HepG2 (cell line): ENCODE results near the gene DHX16. TPM values are rescaled to one million over a fixed set of nuclear protein-coding genes. Genes with fewer than 3 reads are reported as not detected.
A peak's percentile ranks its signal among the peaks of the same experiment; 100 is the strongest.

Experiments
- BCL6 ChIP-seq: IDR thresholded peaks from 2 replicates; pipeline ENCODE4 v1.6.1; 2016; ENCODE audit warnings: missing genetic modification reagents, missing compliant biosample characterization
- CHD2 ChIP-seq: IDR thresholded peaks from 2 replicates; pipeline ENCODE4 v1.6.1; 2011; ENCODE audit warnings: low read depth, low read length, improper control_type of control experiment
- CREB1 ChIP-seq, 2 experiments: fragments of 450-650 bp in 1 of 2; IDR thresholded peaks; 2 replicates each; pipeline ENCODE4 v1.6.1; 2016 to 2017; ENCODE audit warnings: control low read depth in 1 of 2, mild to moderate bottlenecking in 1 of 2, missing compliant biosample characterization in 1 of 2, missing genetic modification characterization in 1 of 2
- EHMT2 ChIP-seq: fragments of 200-600 bp; sonication (generic); IDR thresholded peaks from 2 replicates; pipeline ENCODE4 v1.7.0; 2017; ENCODE audit warnings: antibody characterized with exemption, low read depth, low read length, borderline replicate concordance
- FOXO1 ChIP-seq: sonication (generic); formaldehyde crosslinking; IDR thresholded peaks from 2 replicates; pipeline ENCODE4 v1.4.0; 2020; ENCODE audit warnings: missing genetic modification reagents
- HNRNPUL1 ChIP-seq: fragments of 200-400 bp; formaldehyde crosslinking; IDR thresholded peaks from 2 replicates; pipeline ENCODE4 v1.6.1; 2017; ENCODE audit warnings: low read depth, mild to moderate bottlenecking, low read length, moderate library complexity
- NFIC ChIP-seq: IDR thresholded peaks from 2 replicates; pipeline ENCODE4 v1.6.1; 2012; ENCODE audit warnings: mild to moderate bottlenecking, low read length, inconsistent platforms
- RFX3 ChIP-seq: IDR thresholded peaks from 2 replicates; pipeline ENCODE4 v1.6.1; 2016; ENCODE audit warnings: missing biosample characterization, missing genetic modification reagents
- SNAPC4 ChIP-seq: sonication (generic); formaldehyde crosslinking; IDR thresholded peaks from 2 replicates; pipeline ENCODE4 v1.4.0; 2020; ENCODE audit warnings: mild to moderate bottlenecking, missing genetic modification reagents
- TBX2 ChIP-seq: sonication (generic); formaldehyde crosslinking; IDR thresholded peaks from 2 replicates; pipeline ENCODE4 v1.5.0; 2020; ENCODE audit warnings: missing genetic modification reagents, mild to moderate bottlenecking, borderline replicate concordance
- THAP8 ChIP-seq: sonication (generic); formaldehyde crosslinking; IDR thresholded peaks from 2 replicates; pipeline ENCODE4 v1.5.1; 2020; ENCODE audit warnings: missing genetic modification reagents, mild to moderate bottlenecking, borderline replicate concordance
- XBP1 ChIP-seq: sonication (generic); formaldehyde crosslinking; IDR thresholded peaks from 2 replicates; pipeline ENCODE4 v1.5.0; 2020; ENCODE audit warnings: missing genetic modification reagents
- ZFP62 ChIP-seq: sonication (generic); formaldehyde crosslinking; IDR thresholded peaks from 2 replicates; pipeline ENCODE4 v1.4.0; 2020; ENCODE audit warnings: missing genetic modification reagents
- ZMYM4 ChIP-seq: sonication (generic); formaldehyde crosslinking; IDR thresholded peaks from 2 replicates; pipeline ENCODE4 v1.8.1; 2023; ENCODE audit warnings: mild to moderate bottlenecking, missing genetic modification reagents
- ZNF501 ChIP-seq: sonication (generic); formaldehyde crosslinking; IDR thresholded peaks from 2 replicates; pipeline ENCODE4 v1.5.1; 2020; ENCODE audit warnings: mild to moderate bottlenecking, moderate library complexity, missing genetic modification reagents
- ZNF546 ChIP-seq: sonication (generic); formaldehyde crosslinking; conservative IDR thresholded peaks from 2 replicates; pipeline ENCODE4 v1.8.1; 2023; ENCODE audit warnings: mild to moderate bottlenecking, missing genetic modification reagents
- ZNF660 ChIP-seq: sonication (generic); formaldehyde crosslinking; IDR thresholded peaks from 2 replicates; pipeline ENCODE4 v1.5.1; 2020; ENCODE audit warnings: mild to moderate bottlenecking, low read depth, missing genetic modification reagents, borderline replicate concordance
- ZNF879 ChIP-seq: sonication (generic); formaldehyde crosslinking; IDR thresholded peaks from 2 replicates; pipeline ENCODE4 v1.8.1; 2023; ENCODE audit warnings: missing genetic modification reagents
- polyA plus RNA-seq, 8 experiments: library from polyadenylated mRNA; depleted of rRNA in 3 of 8; stranded (reverse) in 7 of 8; unstranded in 1 of 8; fragments of >200 nt; fragmentation: Illumina TruSeq in 4 of 8; extraction: Trizol in 4 of 8; gene quantifications; 2 replicates each; pipeline versions ENCODE4 v1.2.1 to v1.2.3, GENCODE V29; 2011 to 2016; ENCODE audit warnings: low read depth in 4 of 8, missing spikeins in 1 of 8, mixed read lengths in 1 of 8; ENCODE audit not compliant: insufficient read depth in 1 of 8
- total RNA-seq, 5 experiments: library from RNA; depleted of rRNA; stranded (reverse); fragments of >200 nt; fragmentation: Illumina TruSeq; extraction: Trizol; gene quantifications; 2 replicates each; pipeline ENCODE4 v1.2.3, GENCODE V29; 2016; ENCODE audit warnings: low read depth in 1 of 5
- TF ChIP-seq, protein P1 (sequence below): sonication (generic); formaldehyde crosslinking; IDR thresholded peaks from 2 replicates; pipeline ENCODE4 v1.8.0; 2022; ENCODE audit warnings: mild to moderate bottlenecking, missing genetic modification reagents
- TF ChIP-seq, protein P2 (sequence below): sonication (generic); formaldehyde crosslinking; IDR thresholded peaks from 2 replicates; pipeline ENCODE4 v1.8.0; 2022; ENCODE audit warnings: mild to moderate bottlenecking, missing genetic modification reagents, moderate library complexity
- TF ChIP-seq, protein P3 (sequence below): sonication (generic); formaldehyde crosslinking; IDR thresholded peaks from 2 replicates; pipeline ENCODE4 v1.8.1; 2023; ENCODE audit warnings: mild to moderate bottlenecking, missing genetic modification reagents

DHX16 gene
- total and polyA plus RNA-seq, 2 of the 13 experiments (the other 11 are each of a cell fraction or from before 2014, with no cell fraction given), result 57.0 to 58.5 TPM

- TF ChIP-seq TBX2, result peak; percentile 97
- TF ChIP-seq, protein P1, sequence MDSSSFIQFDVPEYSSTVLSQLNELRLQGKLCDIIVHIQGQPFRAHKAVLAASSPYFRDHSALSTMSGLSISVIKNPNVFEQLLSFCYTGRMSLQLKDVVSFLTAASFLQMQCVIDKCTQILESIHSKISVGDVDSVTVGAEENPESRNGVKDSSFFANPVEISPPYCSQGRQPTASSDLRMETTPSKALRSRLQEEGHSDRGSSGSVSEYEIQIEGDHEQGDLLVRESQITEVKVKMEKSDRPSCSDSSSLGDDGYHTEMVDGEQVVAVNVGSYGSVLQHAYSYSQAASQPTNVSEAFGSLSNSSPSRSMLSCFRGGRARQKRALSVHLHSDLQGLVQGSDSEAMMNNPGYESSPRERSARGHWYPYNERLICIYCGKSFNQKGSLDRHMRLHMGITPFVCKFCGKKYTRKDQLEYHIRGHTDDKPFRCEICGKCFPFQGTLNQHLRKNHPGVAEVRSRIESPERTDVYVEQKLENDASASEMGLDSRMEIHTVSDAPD, result no peak
- TF ChIP-seq ZNF546 (CRISPR knock-in tag), result no peak
- TF ChIP-seq, protein P2, sequence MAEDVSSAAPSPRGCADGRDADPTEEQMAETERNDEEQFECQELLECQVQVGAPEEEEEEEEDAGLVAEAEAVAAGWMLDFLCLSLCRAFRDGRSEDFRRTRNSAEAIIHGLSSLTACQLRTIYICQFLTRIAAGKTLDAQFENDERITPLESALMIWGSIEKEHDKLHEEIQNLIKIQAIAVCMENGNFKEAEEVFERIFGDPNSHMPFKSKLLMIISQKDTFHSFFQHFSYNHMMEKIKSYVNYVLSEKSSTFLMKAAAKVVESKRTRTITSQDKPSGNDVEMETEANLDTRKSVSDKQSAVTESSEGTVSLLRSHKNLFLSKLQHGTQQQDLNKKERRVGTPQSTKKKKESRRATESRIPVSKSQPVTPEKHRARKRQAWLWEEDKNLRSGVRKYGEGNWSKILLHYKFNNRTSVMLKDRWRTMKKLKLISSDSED (CRISPR knock-in tag), result no peak
- TF ChIP-seq XBP1 (CRISPR knock-in tag), result peak; percentile 90; the same call in 1 of the 2 replicates
- TF ChIP-seq ZNF501, result peak; percentile 85; the same call in 1 of the 2 replicates
- 0 out of 2 replicates have a peak, but pooled peaks have one; percentile 68 for TF ChIP-seq SNAPC4 (CRISPR knock-in tag)
- peak; percentile 51; the same call in 1 of the 2 replicates for TF ChIP-seq BCL6 (CRISPR knock-in tag)
- TF ChIP-seq ZNF660 (CRISPR knock-in tag), result no peak; the same call in 1 of the 2 replicates
- no peak for TF ChIP-seq RFX3 (CRISPR knock-in tag)
- TF ChIP-seq FOXO1 (CRISPR knock-in tag), result no peak
- TF ChIP-seq NFIC, result peak; percentile 42
- TF ChIP-seq HNRNPUL1, result no peak
- no peak for TF ChIP-seq ZNF879 (CRISPR knock-in tag)
- no peak for TF ChIP-seq THAP8
- no peak for TF ChIP-seq ZFP62
- peak; percentile 93 for TF ChIP-seq CREB1 (IDR thresholded peaks at IDR 0.05)
- peak; percentile 95 for TF ChIP-seq CREB1 (CRISPR knock-in tag; IDR thresholded peaks at IDR 0.05)
- TF ChIP-seq ZMYM4 (CRISPR knock-in tag), result peak; percentile 75; the same call in 1 of the 2 replicates
- TF ChIP-seq CHD2, result peak; percentile 97
- no peak for TF ChIP-seq EHMT2
- TF ChIP-seq, protein P3, sequence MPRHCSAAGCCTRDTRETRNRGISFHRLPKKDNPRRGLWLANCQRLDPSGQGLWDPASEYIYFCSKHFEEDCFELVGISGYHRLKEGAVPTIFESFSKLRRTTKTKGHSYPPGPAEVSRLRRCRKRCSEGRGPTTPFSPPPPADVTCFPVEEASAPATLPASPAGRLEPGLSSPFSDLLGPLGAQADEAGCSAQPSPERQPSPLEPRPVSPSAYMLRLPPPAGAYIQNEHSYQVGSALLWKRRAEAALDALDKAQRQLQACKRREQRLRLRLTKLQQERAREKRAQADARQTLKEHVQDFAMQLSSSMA (CRISPR knock-in tag), result no peak
Observed at GRCh38 chr6:30616811-30617564, 55.8 kb downstream of the DHX16 start, which contains the start of gene PPP1R10 (continued).
